Neuronal stem cell (in vitro differentiated cells): ENCODE results near the gene PDIA4. TPM values are rescaled to one million over a fixed set of nuclear protein-coding genes. Genes with fewer than 3 reads are reported as not detected.

Source experiments
- DNase-seq: peaks from one replicate; pipeline ENCODE4 v3.0.0-alpha.2; 2013; ENCODE audit warnings: low spot score
- H2AFZ ChIP-seq: one replicate; pipeline ENCODE4 v1.6.1; 2013; ENCODE audit warnings: mild to moderate bottlenecking, low read length, inconsistent platforms
- H2AK5ac ChIP-seq: 2 replicates; pipeline ENCODE4 v1.6.1; 2013; ENCODE audit warnings: low read depth, mild to moderate bottlenecking, inconsistent platforms, low read length, moderate library complexity, mixed read lengths
- H2BK120ac ChIP-seq: 2 replicates; pipeline ENCODE4 v1.6.1; 2013; ENCODE audit warnings: low read depth, mild to moderate bottlenecking, inconsistent platforms, low read length, moderate library complexity, mixed read lengths
- H2BK12ac ChIP-seq: one replicate; pipeline ENCODE4 v1.6.1; 2013; ENCODE audit warnings: low read length, inconsistent platforms
- H2BK15ac ChIP-seq: 2 replicates; pipeline ENCODE4 v1.6.1; 2013; ENCODE audit warnings: mild to moderate bottlenecking, low read length, inconsistent platforms, mixed read lengths
- H2BK5ac ChIP-seq: one replicate; pipeline ENCODE4 v1.6.1; 2013; ENCODE audit warnings: inconsistent platforms, mild to moderate bottlenecking, low read length, moderate library complexity
- H3K14ac ChIP-seq: one replicate; pipeline ENCODE4 v1.6.1; 2013; ENCODE audit warnings: low read length, inconsistent platforms
- H3K18ac ChIP-seq: 2 replicates; pipeline ENCODE4 v1.6.1; 2013; ENCODE audit warnings: low read length, inconsistent platforms
- H3K23ac ChIP-seq: 2 replicates; pipeline ENCODE4 v1.6.1; 2013; ENCODE audit warnings: low read depth, mild to moderate bottlenecking, mixed read lengths, low read length, inconsistent platforms; ENCODE audit not compliant: poor library complexity
- H3K27ac ChIP-seq: replicated peaks from 3 replicates; pipeline ENCODE4 v1.5.1; 2013; ENCODE audit warnings: low read length, inconsistent platforms
- H3K27me3 ChIP-seq, 3 experiments: 2 replicates each; pipeline ENCODE4 v1.6.1; 2013; ENCODE audit warnings: low read length in 3 of 3, mild to moderate bottlenecking in 2 of 3, inconsistent platforms in 1 of 3, low read depth in 1 of 3, mixed read lengths in 1 of 3, moderate library complexity in 1 of 3; ENCODE audit not compliant: control insufficient read depth in 3 of 3, insufficient read depth in 3 of 3
- H3K36me3 ChIP-seq, 2 donors: replicated peaks in 1 of 2; 2 replicates each; pipeline ENCODE4 v1.6.1; 2013; ENCODE audit warnings: low read length in 2 of 2; ENCODE audit not compliant: control insufficient read depth in 2 of 2, insufficient read depth in 2 of 2
- H3K4ac ChIP-seq: 2 replicates; pipeline ENCODE4 v1.6.1; 2013; ENCODE audit warnings: inconsistent platforms, mild to moderate bottlenecking, low read length, moderate library complexity
- H3K4me1 ChIP-seq, 2 donors: 1 replicate in 1 of 2; 2 replicates in 1 of 2; pipeline ENCODE4 v1.6.1; 2013; ENCODE audit warnings: low read length in 2 of 2, low read depth in 1 of 2; ENCODE audit not compliant: control insufficient read depth in 2 of 2, insufficient read depth in 1 of 2
- H3K4me2 ChIP-seq: one replicate; pipeline ENCODE4 v1.6.1; 2013; ENCODE audit warnings: mild to moderate bottlenecking, low read length, inconsistent platforms; ENCODE audit not compliant: insufficient read depth, poor library complexity, severe bottlenecking
- H3K4me3 ChIP-seq, 2 donors: 2 replicates each; pipeline ENCODE4 v1.5.1; 2013; ENCODE audit warnings: low read length in 2 of 2, mild to moderate bottlenecking in 2 of 2, inconsistent platforms in 1 of 2, moderate library complexity in 1 of 2
- H3K79me1 ChIP-seq: one replicate; pipeline ENCODE4 v1.6.1; 2013; ENCODE audit warnings: low read depth, mild to moderate bottlenecking, inconsistent platforms, low read length, moderate library complexity
- H3K9ac ChIP-seq: one replicate; pipeline ENCODE4 v1.6.1; 2013; ENCODE audit warnings: mild to moderate bottlenecking, low read depth, low read length, inconsistent platforms; ENCODE audit not compliant: poor library complexity
- H3K9me3 ChIP-seq, 2 donors: replicated peaks in 1 of 2; 2 replicates each; pipeline versions ENCODE3 to v1.6.1; 2013; ENCODE audit warnings: low read length in 2 of 2, mild to moderate bottlenecking in 2 of 2, inconsistent platforms in 1 of 2, low read depth in 1 of 2, mixed read lengths in 1 of 2, moderate library complexity in 1 of 2; ENCODE audit not compliant: control insufficient read depth in 2 of 2, insufficient read depth in 1 of 2
- H4K8ac ChIP-seq: one replicate; pipeline ENCODE4 v1.6.1; 2013; ENCODE audit warnings: low read depth, mild to moderate bottlenecking, inconsistent platforms, low read length, moderate library complexity
- H4K91ac ChIP-seq: one replicate; pipeline ENCODE4 v1.6.1; 2013; ENCODE audit warnings: low read length, low read depth, mild to moderate bottlenecking, inconsistent platforms; ENCODE audit not compliant: poor library complexity
- WGBS, 2 donors: extraction: QIAGEN DNeasy Blood & Tissue Kit; methylation state at CpG; one replicate each; pipeline ENCODE4 v1.1.7; 2013; ENCODE audit warnings: missing lambda C conversion rate in 2 of 2, mixed read lengths in 1 of 2; ENCODE audit not compliant: insufficient read length in 2 of 2, insufficient replicate concordance in 1 of 2; ENCODE audit errors: extremely low coverage in 2 of 2; 5-methylcytosine and 5-hydroxymethylcytosine counted together
- small RNA-seq: library from polyadenylated mRNA; stranded (forward); fragments of <200 nt; extraction: miRNeasy Mini kit (QIAGEN cat#:217004); gene quantifications from one replicate; pipeline ENCODE3, GENCODE V24; 2013; ENCODE audit not compliant: insufficient read depth

The PDIA4 gene

DNA sequence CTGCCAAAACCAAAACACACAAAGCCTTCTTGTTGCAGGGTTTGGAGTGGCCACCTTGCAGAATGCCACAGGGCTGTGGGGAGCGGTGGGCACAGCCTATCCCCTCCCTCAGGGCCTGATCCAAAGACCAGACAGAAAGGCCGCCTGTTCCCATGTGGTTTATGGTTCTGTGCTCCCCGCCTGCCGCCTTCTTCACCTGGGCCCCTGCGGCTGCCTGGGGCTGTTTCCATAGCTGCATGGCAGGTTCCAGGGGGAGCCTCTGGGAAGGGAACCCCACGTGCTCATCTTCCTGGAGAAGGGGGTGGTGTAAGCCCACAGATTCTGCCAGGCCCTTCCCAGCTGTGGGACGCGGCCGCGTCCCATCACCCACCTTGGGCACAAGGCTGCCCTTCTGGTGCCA, 73.5 kb downstream of the PDIA4 start:
- H4K91ac ChIP-seq, result no peak overlapping the region
- H3K79me1 ChIP-seq, result no peaks in the 10 kb centered on the region
- H2AK5ac ChIP-seq, result no peak overlapping the region
- H3K4me2 ChIP-seq, result no peak overlapping the region
- no peak overlapping the region for H2BK12ac ChIP-seq
- H3K9ac ChIP-seq, result no peak overlapping the region
- no peak overlapping the region for H2BK15ac ChIP-seq
- H3K4me1 ChIP-seq, result no peaks in the 10 kb centered on the region
- no peak for DNase-seq
- no peak overlapping the region for H2BK5ac ChIP-seq
- WGBS, 2 donors, result no CpG with 5 or more reads among the region's 10 CpGs
- H3K27me3 ChIP-seq, result peaks cover 0 to 4% (median 0%) of the 10 kb centered on the region in 3 experiments
- no peak overlapping the region for H3K18ac ChIP-seq
- H3K4me3 ChIP-seq, result no peak overlapping the region
- H3K23ac ChIP-seq, result no peak overlapping the region
- H3K27ac ChIP-seq, result no peak overlapping the region
- H3K14ac ChIP-seq, result peak overlapping the region; percentile 64
- H4K8ac ChIP-seq, result no peak overlapping the region
- no peak overlapping the region for H2BK120ac ChIP-seq
- H2AFZ ChIP-seq, result no peak overlapping the region
- no peak overlapping the region for H3K4ac ChIP-seq
- no peaks in the 10 kb centered on the region for H3K36me3 ChIP-seq
- no peaks in the 10 kb centered on the region for H3K9me3 ChIP-seq

GRCh38 chr7:148953676-148954075, 74.6 kb downstream of the PDIA4 start:
- Histone ChIP-seq H3K4me2 (no peak overlapping the region), H2BK120ac (no peak overlapping the region), H3K4me3 (no peak overlapping the region), H3K4ac (no peak overlapping the region), H3K79me1 (no peaks in the 10 kb centered on the region), H2AK5ac (no peak overlapping the region), H3K9me3 (no peaks in the 10 kb centered on the region), H2AFZ (no peak overlapping the region), H3K18ac (peak overlapping the region; percentile 57), H2BK15ac (no peak overlapping the region), H3K9ac (no peak overlapping the region), H2BK12ac (no peak overlapping the region), H3K36me3 (no peaks in the 10 kb centered on the region), H3K4me1 (no peaks in the 10 kb centered on the region), H3K14ac (no peak overlapping the region), H3K27ac (no peak overlapping the region), H3K23ac (no peak overlapping the region), H3K27me3 (no peaks in the 10 kb centered on the region), H4K8ac (no peak overlapping the region), H2BK5ac (no peak overlapping the region), H4K91ac (no peak overlapping the region)
- WGBS, 2 donors, result no CpG with 5 or more reads among the region's 3 CpGs
- no peak for DNase-seq

Small RNA genes within 50 kb of the gene (small RNA-seq; reads per million reads assigned to genes)
- gene COX6B1P1, result not detected
- gene RNU6-650P, result not detected
- gene RNY1, result 11,173 reads per million, percentile 100 among the genes with 10 or more reads in this experiment
- 4.7 reads per million, percentile 17 among the genes with 10 or more reads in this experiment for gene RNY3
- gene RNY4, result 51.6 reads per million, percentile 93 among the genes with 10 or more reads in this experiment
